Measurements from ENCODE around the gene RUBCN.

GRCh38 chr3:197730200-197730599, 6.5 kb downstream of the RUBCN start:
- no peak for TF ChIP-seq GFI1 (CRISPR knock-in tag; IDR thresholded peaks at IDR 0.05; ENCODE audit: borderline replicate concordance)
- no peak for TF ChIP-seq HOXA7 (CRISPR knock-in tag; IDR thresholded peaks at IDR 0.05)
